Hematopoietic multipotent progenitor cell treated with erythropoietin and hydrocortisone succinate and interleukin-3 and kit ligand, for 8 days (in vitro differentiated cells): Measurements from ENCODE around the gene SMPD3.

Experiments
- DNase-seq: peaks from one replicate; pipeline ENCODE4 v3.0.0-alpha.2; 2015

SMPD3 gene

GRCh38 chr16:68432701-68433100, 15.6 kb downstream of the SMPD3 start:
- no peak for DNase-seq

GRCh38 chr16:68429076-68429854, 19.0 kb downstream of the SMPD3 start:
- no peak for DNase-seq

- DNase-seq = no peak
Observed at GRCh38 chr16:68427649-68428303, 20.5 kb downstream of the SMPD3 start.

GRCh38 chr16:68426347-68426652, 22.0 kb downstream of the SMPD3 start:
- DNase-seq = no peak

GRCh38 chr16:68425498-68426346, 22.6 kb downstream of the SMPD3 start:
- DNase-seq = no peak

GRCh38 chr16:68423771-68424170, 24.5 kb downstream of the SMPD3 start:
- DNase-seq = no peak

- no peak for DNase-seq
Observed at GRCh38 chr16:68422396-68422960, 25.8 kb downstream of the SMPD3 start.

GRCh38 chr16:68421076-68421475, 27.2 kb downstream of the SMPD3 start:
- no peak for DNase-seq

- no peak for DNase-seq
Observed at GRCh38 chr16:68420366-68420942, 27.9 kb downstream of the SMPD3 start.

- DNase-seq = peak; percentile 86
Observed at GRCh38 chr16:68417711-68418301, 30.5 kb downstream of the SMPD3 start.

- DNase-seq = no peak
Observed at GRCh38 chr16:68416057-68417046, 32.0 kb downstream of the SMPD3 start.

GRCh38 chr16:68414581-68414980, 33.7 kb downstream of the SMPD3 start:
- no peak for DNase-seq

GRCh38 chr16:68412061-68412460, 36.2 kb downstream of the SMPD3 start:
- no peak for DNase-seq

- DNase-seq = no peak
Observed at GRCh38 chr16:68411086-68411485, 37.2 kb downstream of the SMPD3 start.

- no peak for DNase-seq
Observed at GRCh38 chr16:68408967-68409366, 39.3 kb downstream of the SMPD3 start.

GRCh38 chr16:68408428-68408827, 39.9 kb downstream of the SMPD3 start:
- no peak for DNase-seq

GRCh38 chr16:68406458-68407152, 41.7 kb downstream of the SMPD3 start:
- DNase-seq = no peak

- no peak for DNase-seq
Observed at GRCh38 chr16:68404736-68405345, 43.5 kb downstream of the SMPD3 start.

GRCh38 chr16:68403704-68404103, 44.6 kb downstream of the SMPD3 start:
- DNase-seq = no peak

GRCh38 chr16:68403177-68403576, 45.1 kb downstream of the SMPD3 start:
- DNase-seq = no peak

- no peak for DNase-seq
Observed at GRCh38 chr16:68402748-68403040, 45.6 kb downstream of the SMPD3 start.
